HepG2 (cell line): ENCODE results near the gene CYTH2. TPM values are rescaled to one million over a fixed set of nuclear protein-coding genes. Genes with fewer than 3 reads are reported as not detected.

ENCODE experiments used
- ATRX ChIP-seq: sonication (generic); formaldehyde crosslinking; IDR thresholded peaks from 2 replicates; pipeline ENCODE4 v1.4.0; 2020; ENCODE audit warnings: missing genetic modification reagents, borderline replicate concordance
- BRCA1 ChIP-seq: sonication (generic); formaldehyde crosslinking; IDR thresholded peaks from 2 replicates; pipeline ENCODE4 v1.4.0; 2020; ENCODE audit warnings: missing genetic modification reagents
- CBX5 ChIP-seq: sonication (generic); formaldehyde crosslinking; IDR thresholded peaks from 2 replicates; pipeline ENCODE4 v1.4.0; 2020; ENCODE audit warnings: missing genetic modification reagents, borderline replicate concordance
- CENPX ChIP-seq: sonication (generic); formaldehyde crosslinking; IDR thresholded peaks from 2 replicates; pipeline ENCODE4 v1.9.0; 2021; ENCODE audit warnings: mild to moderate bottlenecking, missing genetic modification reagents, moderate library complexity
- HDAC6 ChIP-seq: fragments of 200-600 bp; sonication (generic); IDR thresholded peaks from 2 replicates; pipeline ENCODE4 v1.7.0; 2017; ENCODE audit warnings: mild to moderate bottlenecking, antibody characterized with exemption, low read length, low read depth
- KAT2B ChIP-seq: fragments of 150-350 bp; IDR thresholded peaks from 2 replicates; pipeline ENCODE4 v1.6.1; 2014; ENCODE audit warnings: low read depth, low read length, borderline replicate concordance
- KLF12 ChIP-seq: sonication (generic); formaldehyde crosslinking; IDR thresholded peaks from 2 replicates; pipeline ENCODE4 v1.4.0; 2020; ENCODE audit warnings: missing genetic modification reagents, borderline replicate concordance
- MED1 ChIP-seq: sonication (generic); formaldehyde crosslinking; IDR thresholded peaks from 2 replicates; pipeline ENCODE4 v1.4.0; 2020; ENCODE audit warnings: missing genetic modification reagents
- MEIS2 ChIP-seq: sonication (generic); formaldehyde crosslinking; IDR thresholded peaks from 2 replicates; pipeline ENCODE4 v1.9.0; 2021; ENCODE audit warnings: mild to moderate bottlenecking, missing genetic modification reagents
- NFKBIZ ChIP-seq: IDR thresholded peaks from 2 replicates; pipeline ENCODE4 v1.6.1; 2018; ENCODE audit warnings: missing genetic modification reagents, missing compliant biosample characterization
- PHF20 ChIP-seq: sonication (generic); formaldehyde crosslinking; IDR thresholded peaks from 2 replicates; pipeline ENCODE4 v1.5.0; 2020; ENCODE audit warnings: mild to moderate bottlenecking, missing genetic modification reagents
- RAD21 ChIP-seq: fragments of 450-650 bp; formaldehyde crosslinking; IDR thresholded peaks from 2 replicates; pipeline ENCODE4 v1.5.0; 2020; ENCODE audit warnings: mild to moderate bottlenecking
- RBAK ChIP-seq: sonication (generic); formaldehyde crosslinking; IDR thresholded peaks from 2 replicates; pipeline ENCODE4 v1.5.1; 2020; ENCODE audit warnings: mild to moderate bottlenecking, missing genetic modification reagents
- RELA ChIP-seq: sonication (generic); formaldehyde crosslinking; IDR thresholded peaks from 2 replicates; pipeline ENCODE4 v1.4.0; 2020; ENCODE audit warnings: missing genetic modification reagents
- TBP ChIP-seq: sonication (generic); formaldehyde crosslinking; IDR thresholded peaks from 2 replicates; pipeline ENCODE4 v1.5.0; 2020; ENCODE audit warnings: missing genetic modification reagents
- TEAD3 ChIP-seq: optimal IDR thresholded peaks from 2 replicates; pipeline ENCODE3; 2016; ENCODE audit warnings: borderline replicate concordance
- ZFP90 ChIP-seq: sonication (generic); formaldehyde crosslinking; IDR thresholded peaks from 2 replicates; pipeline ENCODE4 v1.8.0; 2022; ENCODE audit warnings: missing genetic modification reagents, mild to moderate bottlenecking, inconsistent platforms, borderline replicate concordance
- ZNF121 ChIP-seq: sonication (generic); formaldehyde crosslinking; IDR thresholded peaks from 2 replicates; pipeline ENCODE4 v1.5.0; 2020; ENCODE audit warnings: mild to moderate bottlenecking, missing genetic modification reagents
- ZNF17 ChIP-seq: sonication (generic); formaldehyde crosslinking; IDR thresholded peaks from 2 replicates; pipeline ENCODE4 v1.5.0; 2020; ENCODE audit warnings: mild to moderate bottlenecking, missing genetic modification reagents
- ZNF432 ChIP-seq: sonication (generic); formaldehyde crosslinking; IDR thresholded peaks from 2 replicates; pipeline ENCODE4 v1.5.0; 2020; ENCODE audit warnings: missing genetic modification reagents, mild to moderate bottlenecking, borderline replicate concordance
- ZNF780A ChIP-seq: sonication (generic); formaldehyde crosslinking; IDR thresholded peaks from 2 replicates; pipeline ENCODE4 v1.8.0; 2022; ENCODE audit warnings: mild to moderate bottlenecking, missing genetic modification reagents, moderate library complexity
- polyA plus RNA-seq, 8 experiments: library from polyadenylated mRNA; depleted of rRNA in 3 of 8; stranded (reverse) in 7 of 8; unstranded in 1 of 8; fragments of >200 nt; fragmentation: Illumina TruSeq in 4 of 8; extraction: Trizol in 4 of 8; gene quantifications; 2 replicates each; pipeline versions ENCODE4 v1.2.1 to v1.2.3, GENCODE V29; 2011 to 2016; ENCODE audit warnings: low read depth in 4 of 8, missing spikeins in 1 of 8, mixed read lengths in 1 of 8; ENCODE audit not compliant: insufficient read depth in 1 of 8
- total RNA-seq, 5 experiments: library from RNA; depleted of rRNA; stranded (reverse); fragments of >200 nt; fragmentation: Illumina TruSeq; extraction: Trizol; gene quantifications; 2 replicates each; pipeline ENCODE4 v1.2.3, GENCODE V29; 2016; ENCODE audit warnings: low read depth in 1 of 5
- TF ChIP-seq, protein P1 (sequence below): sonication (generic); formaldehyde crosslinking; IDR thresholded peaks from 2 replicates; pipeline ENCODE4 v1.5.0; 2020; ENCODE audit warnings: mild to moderate bottlenecking, missing genetic modification reagents
- TF ChIP-seq, protein P2 (sequence below): sonication (generic); formaldehyde crosslinking; IDR thresholded peaks from 2 replicates; pipeline ENCODE4 v1.8.1; 2023; ENCODE audit warnings: mild to moderate bottlenecking, missing genetic modification reagents
- TF ChIP-seq, protein P3 (sequence below): IDR thresholded peaks from 2 replicates; pipeline ENCODE4 v1.6.1; 2016; ENCODE audit warnings: low read depth, control low read depth

The CYTH2 gene
- total and polyA plus RNA-seq, 2 of the 13 experiments (the other 11 are each of a cell fraction or from before 2014, with no cell fraction given): 16.5 to 39.3 TPM

DNA sequence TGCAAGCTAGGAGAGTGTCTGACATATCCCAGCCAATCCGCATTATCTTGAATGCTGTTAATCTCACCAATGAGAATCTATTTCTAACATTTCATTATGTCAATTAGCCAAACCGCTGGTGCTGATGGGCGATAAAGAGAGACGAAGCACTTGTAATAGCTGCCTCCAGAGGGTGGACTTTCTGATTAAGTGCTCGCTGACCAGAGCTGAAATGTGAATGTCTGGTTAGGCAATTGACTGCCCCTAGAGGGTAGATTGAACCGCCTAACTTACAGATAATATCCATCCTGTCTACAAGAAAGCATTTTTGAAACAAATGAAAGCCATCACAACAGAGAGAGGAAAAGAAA, 23.9 kb upstream of the CYTH2 start (continued):
- TF ChIP-seq, protein P1, sequence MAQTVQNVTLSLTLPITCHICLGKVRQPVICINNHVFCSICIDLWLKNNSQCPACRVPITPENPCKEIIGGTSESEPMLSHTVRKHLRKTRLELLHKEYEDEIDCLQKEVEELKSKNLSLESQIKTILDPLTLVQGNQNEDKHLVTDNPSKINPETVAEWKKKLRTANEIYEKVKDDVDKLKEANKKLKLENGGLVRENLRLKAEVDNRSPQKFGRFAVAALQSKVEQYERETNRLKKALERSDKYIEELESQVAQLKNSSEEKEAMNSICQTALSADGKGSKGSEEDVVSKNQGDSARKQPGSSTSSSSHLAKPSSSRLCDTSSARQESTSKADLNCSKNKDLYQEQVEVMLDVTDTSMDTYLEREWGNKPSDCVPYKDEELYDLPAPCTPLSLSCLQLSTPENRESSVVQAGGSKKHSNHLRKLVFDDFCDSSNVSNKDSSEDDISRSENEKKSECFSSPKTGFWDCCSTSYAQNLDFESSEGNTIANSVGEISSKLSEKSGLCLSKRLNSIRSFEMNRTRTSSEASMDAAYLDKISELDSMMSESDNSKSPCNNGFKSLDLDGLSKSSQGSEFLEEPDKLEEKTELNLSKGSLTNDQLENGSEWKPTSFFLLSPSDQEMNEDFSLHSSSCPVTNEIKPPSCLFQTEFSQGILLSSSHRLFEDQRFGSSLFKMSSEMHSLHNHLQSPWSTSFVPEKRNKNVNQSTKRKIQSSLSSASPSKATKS: 0 out of 2 replicates have a peak, but pooled peaks have one; percentile 41
- TF ChIP-seq CENPX (no peak), RAD21 (CRISPR knock-in tag) (peak; percentile 18; the same call in 1 of the 2 replicates), TEAD3 (CRISPR knock-in tag) (peak; percentile 87), KLF12 (CRISPR knock-in tag) (no peak), PHF20 (no peak), KAT2B (no peak), BRCA1 (CRISPR knock-in tag) (no peak), TBP (CRISPR knock-in tag) (no peak), ZNF17 (CRISPR knock-in tag) (no peak), MEIS2 (CRISPR knock-in tag) (no peak), ATRX (CRISPR knock-in tag) (no peak), RELA (no peak), HDAC6 (no peak), MED1 (no peak), NFKBIZ (CRISPR knock-in tag) (no peak), CBX5 (no peak), RBAK (CRISPR knock-in tag) (no peak), ZNF432 (CRISPR knock-in tag) (no peak), ZFP90 (CRISPR knock-in tag) (no peak), ZNF780A (CRISPR knock-in tag) (no peak), ZNF121 (no peak)
- TF ChIP-seq, protein P2, sequence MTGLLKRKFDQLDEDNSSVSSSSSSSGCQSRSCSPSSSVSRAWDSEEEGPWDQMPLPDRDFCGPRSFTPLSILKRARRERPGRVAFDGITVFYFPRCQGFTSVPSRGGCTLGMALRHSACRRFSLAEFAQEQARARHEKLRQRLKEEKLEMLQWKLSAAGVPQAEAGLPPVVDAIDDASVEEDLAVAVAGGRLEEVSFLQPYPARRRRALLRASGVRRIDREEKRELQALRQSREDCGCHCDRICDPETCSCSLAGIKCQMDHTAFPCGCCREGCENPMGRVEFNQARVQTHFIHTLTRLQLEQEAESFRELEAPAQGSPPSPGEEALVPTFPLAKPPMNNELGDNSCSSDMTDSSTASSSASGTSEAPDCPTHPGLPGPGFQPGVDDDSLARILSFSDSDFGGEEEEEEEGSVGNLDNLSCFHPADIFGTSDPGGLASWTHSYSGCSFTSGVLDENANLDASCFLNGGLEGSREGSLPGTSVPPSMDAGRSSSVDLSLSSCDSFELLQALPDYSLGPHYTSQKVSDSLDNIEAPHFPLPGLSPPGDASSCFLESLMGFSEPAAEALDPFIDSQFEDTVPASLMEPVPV (CRISPR knock-in tag): no peak
- TF ChIP-seq, protein P3, sequence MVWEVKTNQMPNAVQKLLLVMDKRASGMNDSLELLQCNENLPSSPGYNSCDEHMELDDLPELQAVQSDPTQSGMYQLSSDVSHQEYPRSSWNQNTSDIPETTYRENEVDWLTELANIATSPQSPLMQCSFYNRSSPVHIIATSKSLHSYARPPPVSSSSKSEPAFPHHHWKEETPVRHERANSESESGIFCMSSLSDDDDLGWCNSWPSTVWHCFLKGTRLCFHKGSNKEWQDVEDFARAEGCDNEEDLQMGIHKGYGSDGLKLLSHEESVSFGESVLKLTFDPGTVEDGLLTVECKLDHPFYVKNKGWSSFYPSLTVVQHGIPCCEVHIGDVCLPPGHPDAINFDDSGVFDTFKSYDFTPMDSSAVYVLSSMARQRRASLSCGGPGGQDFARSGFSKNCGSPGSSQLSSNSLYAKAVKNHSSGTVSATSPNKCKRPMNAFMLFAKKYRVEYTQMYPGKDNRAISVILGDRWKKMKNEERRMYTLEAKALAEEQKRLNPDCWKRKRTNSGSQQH (CRISPR knock-in tag): 0 out of 2 replicates have a peak, but pooled peaks have one; percentile 8
